OCI-LY3 (cell line): ENCODE results near the gene BOLA2B.
"Not testable (repeated sequence)": the region's sequence is repeated elsewhere in the genome, so short reads cannot be mapped to it uniquely, and the experiment has no call there.

Source experiments
- H2AFZ ChIP-seq: fragments of 200-600, 300-600 bp; shearing (Covaris generic); 2 replicates; pipeline ENCODE4 v1.6.0; 2014; ENCODE audit warnings: antibody characterized with exemption, low read depth, low read length
- H3K27ac ChIP-seq: fragments of 200-600, 300-600 bp; sonication (generic); 2 replicates; pipeline ENCODE4 v1.5.1; 2014; ENCODE audit warnings: mild to moderate bottlenecking, low read length, moderate library complexity, mixed read lengths
- H3K27me3 ChIP-seq: fragments of 200-600, 300-600 bp; sonication (generic); 2 replicates; pipeline ENCODE4 v1.6.1; 2014; ENCODE audit warnings: low read depth, low read length, mixed read lengths
- H3K36me3 ChIP-seq: fragments of 200-600, 300-600 bp; sonication (generic); replicated peaks from 2 replicates; pipeline ENCODE3; 2014; ENCODE audit warnings: low read depth, low read length, mixed read lengths
- H3K4me1 ChIP-seq: fragments of 300-600, 200-600 bp; sonication (generic); 2 replicates; pipeline ENCODE4 v1.6.1; 2014; ENCODE audit warnings: low read length, mixed read lengths
- H3K4me2 ChIP-seq: fragments of 200-600, 300-600 bp; sonication (generic); 2 replicates; pipeline ENCODE4 v1.6.1; 2014; ENCODE audit warnings: low read length, mixed read lengths
- H3K4me3 ChIP-seq: fragments of 300-600, 200-600 bp; sonication (generic); 2 replicates; pipeline ENCODE4 v1.5.1; 2014; ENCODE audit warnings: antibody characterized with exemption, mild to moderate bottlenecking, low read length, moderate library complexity
- H3K79me2 ChIP-seq: fragments of 300-600, 200-600 bp; shearing (Covaris generic); 2 replicates; pipeline ENCODE4 v1.6.1; 2014; ENCODE audit warnings: mild to moderate bottlenecking, low read length, mixed read lengths
- H3K9ac ChIP-seq: fragments of 300-600, 200-600 bp; shearing (Covaris generic); 2 replicates; pipeline ENCODE4 v1.6.0; 2014; ENCODE audit warnings: mild to moderate bottlenecking, low read length, moderate library complexity
- H3K9me3 ChIP-seq: fragments of 200-600, 300-600 bp; shearing (Covaris generic); 2 replicates; pipeline ENCODE4 v1.6.1; 2014; ENCODE audit warnings: low read length, mixed read lengths; ENCODE audit not compliant: insufficient read depth
- H4K20me1 ChIP-seq: fragments of 200-600, 300-600 bp; sonication (generic); 2 replicates; pipeline ENCODE4 v1.6.1; 2016; ENCODE audit warnings: low read length, mixed read lengths; ENCODE audit not compliant: insufficient read depth
- CTCF ChIP-seq: fragments of 200-600, 300-600 bp; sonication (generic); IDR thresholded peaks from 2 replicates; pipeline ENCODE4 v1.5.1; 2014; ENCODE audit warnings: antibody characterized with exemption, low read length, low read depth
- EZH2phosphoT487 ChIP-seq: fragments of 200-600 bp; shearing (Covaris generic); IDR thresholded peaks from 2 replicates; pipeline ENCODE4 v1.6.1; 2018; ENCODE audit warnings: antibody characterized with exemption, mixed run types, low read depth

The BOLA2B gene

DNA sequence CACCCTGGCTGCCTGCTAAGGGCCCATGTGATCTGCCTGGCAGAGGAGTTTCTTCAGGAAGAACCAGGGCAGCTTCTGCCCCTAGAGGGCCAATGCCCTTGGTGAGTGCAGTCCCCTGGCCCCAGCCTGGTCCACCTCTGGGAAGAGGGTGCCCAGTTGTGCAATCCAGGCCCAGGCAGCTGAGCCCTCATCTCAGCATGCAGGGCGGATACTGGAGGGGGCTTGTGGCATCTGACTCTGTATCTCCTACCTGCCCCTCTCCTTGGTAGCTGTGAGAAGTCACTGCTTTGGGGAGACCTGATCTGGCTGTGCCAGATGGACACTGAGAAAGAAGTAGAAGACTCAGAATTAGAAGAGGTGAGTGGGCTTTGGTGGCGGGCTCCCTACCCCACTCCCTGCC, 3.5 kb upstream of the BOLA2B start:
- not testable (repeated sequence) for H3K79me2 ChIP-seq, H3K4me1 ChIP-seq, H3K4me3 ChIP-seq, H3K27me3 ChIP-seq, H3K36me3 ChIP-seq, H3K9ac ChIP-seq, H3K4me2 ChIP-seq, H3K27ac ChIP-seq, H4K20me1 ChIP-seq, H3K9me3 ChIP-seq, H2AFZ ChIP-seq

GRCh38 chr16:30194172-30194925, 883 bp upstream of the BOLA2B start:
- Histone ChIP-seq H3K4me2 (peak overlapping the region; percentile 32; the same call in 1 of the 2 replicates), H3K4me3 (peak overlapping the region; percentile 53; the same call in 1 of the 2 replicates)
- H3K79me2 ChIP-seq, H3K9me3 ChIP-seq, H3K9ac ChIP-seq, H3K4me1 ChIP-seq, H3K36me3 ChIP-seq, H3K27me3 ChIP-seq, H4K20me1 ChIP-seq, H3K27ac ChIP-seq, H2AFZ ChIP-seq: not testable (repeated sequence)

- H2AFZ ChIP-seq = not testable (repeated sequence)
Measured at GRCh38 chr16:30193098-30193497, 368 bp downstream of the BOLA2B start.

GRCh38 chr16:30191158-30191557, 2.3 kb downstream of the BOLA2B start:
- not testable (repeated sequence) for H3K4me2 ChIP-seq, H2AFZ ChIP-seq, H4K20me1 ChIP-seq, H3K9ac ChIP-seq, H3K27me3 ChIP-seq, H3K27ac ChIP-seq, H3K9me3 ChIP-seq, H3K4me3 ChIP-seq
- Histone ChIP-seq H3K36me3 (peaks cover 22% of the 10 kb centered on the region), H3K79me2 (peaks cover 21% of the 10 kb centered on the region), H3K4me1 (peaks cover 20% of the 10 kb centered on the region)

More at GRCh38 chr16:30193098-30193497, 368 bp downstream of the BOLA2B start:
- H3K79me2 ChIP-seq, H3K9me3 ChIP-seq, H3K27ac ChIP-seq, H3K4me1 ChIP-seq, H4K20me1 ChIP-seq, H3K4me3 ChIP-seq, H3K36me3 ChIP-seq, H3K27me3 ChIP-seq, H3K4me2 ChIP-seq, H3K9ac ChIP-seq: not testable (repeated sequence)

DNA sequence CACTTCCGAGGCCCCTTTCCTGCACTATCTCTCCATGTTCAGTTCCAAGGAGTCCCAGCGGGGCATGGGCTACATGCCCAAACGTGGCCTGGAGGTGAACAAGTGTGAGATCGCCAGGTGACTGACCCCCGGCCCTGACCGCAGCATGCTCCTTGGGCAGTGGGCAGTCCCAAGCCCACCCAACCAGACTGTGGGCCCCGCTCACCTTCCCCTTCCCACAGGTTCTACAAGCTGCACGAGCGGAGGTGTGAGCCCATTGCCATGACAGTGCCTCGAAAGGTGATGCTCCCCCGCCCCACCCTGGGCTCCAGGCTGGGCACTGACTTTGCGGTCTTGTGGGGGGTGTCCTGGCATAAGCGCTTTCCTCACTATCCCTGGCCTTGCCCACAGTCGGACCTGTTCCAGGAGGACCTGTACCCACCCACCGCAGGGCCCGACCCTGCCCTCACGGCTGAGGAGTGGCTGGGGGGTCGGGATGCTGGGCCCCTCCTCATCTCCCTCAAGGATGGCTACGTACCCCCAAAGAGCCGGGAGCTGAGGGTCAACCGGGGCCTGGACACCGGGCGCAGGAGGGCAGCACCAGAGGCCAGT, 5.4 kb downstream of the BOLA2B start:
- H3K4me2 ChIP-seq = no peak overlapping the region
- no peak overlapping the region for H3K9ac ChIP-seq
- H3K4me3 ChIP-seq = no peak overlapping the region
- peaks cover 41% of the 10 kb centered on the region for H3K36me3 ChIP-seq
- no peaks in the 10 kb centered on the region for H3K27me3 ChIP-seq
- peaks cover 5% of the 10 kb centered on the region for H4K20me1 ChIP-seq
- H2AFZ ChIP-seq = no peak overlapping the region
- H3K4me1 ChIP-seq = peaks cover 36% of the 10 kb centered on the region
- no peak for TF ChIP-seq EZH2phosphoT487
- TF ChIP-seq CTCF = no peak
- peak overlapping the region; percentile 96 for H3K27ac ChIP-seq
- no peaks in the 10 kb centered on the region for H3K9me3 ChIP-seq
- H3K79me2 ChIP-seq = peaks cover 52% of the 10 kb centered on the region

DNA sequence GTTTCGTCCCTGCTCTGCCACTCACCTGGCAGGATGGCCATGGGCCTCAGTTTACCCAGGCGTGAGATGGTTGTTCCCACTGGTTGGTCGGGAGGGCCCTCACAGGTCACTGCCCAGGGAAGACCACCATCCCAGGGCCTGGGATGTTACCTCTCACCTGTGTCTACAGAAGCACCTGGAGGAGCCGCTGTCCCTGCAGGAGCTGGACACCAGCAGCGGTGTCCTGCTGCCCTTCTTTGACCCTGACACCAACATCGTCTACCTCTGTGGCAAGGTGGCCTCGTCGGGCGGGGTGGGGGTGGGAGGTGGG, 6.0 kb downstream of the BOLA2B start:
- H3K9ac ChIP-seq = peak overlapping the region; percentile 100; the same call in 1 of the 2 replicates
- peaks cover 55% of the 10 kb centered on the region for H3K79me2 ChIP-seq
- H2AFZ ChIP-seq = no peak overlapping the region
- no peak for TF ChIP-seq CTCF
- H3K27me3 ChIP-seq = no peaks in the 10 kb centered on the region
- peak overlapping the region; percentile 94; the same call in 1 of the 2 replicates for H3K4me3 ChIP-seq
- no peaks in the 10 kb centered on the region for H3K9me3 ChIP-seq
- H3K4me2 ChIP-seq = peak overlapping the region; percentile 100
- H3K4me1 ChIP-seq = peaks cover 40% of the 10 kb centered on the region
- peak overlapping the region; percentile 96 for H3K27ac ChIP-seq
- H3K36me3 ChIP-seq = peaks cover 41% of the 10 kb centered on the region
- peaks cover 5% of the 10 kb centered on the region for H4K20me1 ChIP-seq
